Measurements from ENCODE around the gene ITPKB.

ITPKB gene

GRCh38 chr1:226586650-226587422 lies 152.2 kb downstream of the ITPKB start:
- DNase-seq (ENCODE audit: low spot score), result no peak
- Histone ChIP-seq H3K4me3 (no peak overlapping the region), H3K27ac (no peak overlapping the region)
- TF ChIP-seq CTCF (IDR thresholded peaks at IDR 0.05), result no peak

DNA sequence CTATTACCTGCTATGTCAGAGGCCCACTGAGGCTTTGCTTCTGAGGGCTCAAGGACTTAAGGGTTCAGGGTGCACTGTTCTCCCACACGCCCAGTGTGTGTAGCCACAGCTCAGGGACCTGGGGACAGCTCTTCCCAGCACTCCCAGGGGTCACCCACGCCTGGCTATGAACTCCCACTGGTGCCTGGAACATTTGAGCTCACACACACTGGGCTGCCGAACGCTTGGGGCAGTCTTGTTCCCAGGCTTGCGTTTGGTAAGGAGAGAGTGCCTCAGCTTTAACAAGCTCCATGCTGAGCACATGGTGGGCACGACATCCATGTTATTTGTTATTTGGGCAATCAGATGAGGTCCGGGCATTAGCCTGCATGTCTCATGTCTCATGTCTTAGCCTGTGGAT lies 153.0 kb downstream of the ITPKB start:
- Histone ChIP-seq H3K4me3 (no peak overlapping the region), H3K27ac (no peak overlapping the region)
- DNase-seq (ENCODE audit: low spot score), result no peak
- no peak for TF ChIP-seq CTCF (IDR thresholded peaks at IDR 0.05)

GRCh38 chr1:226584164-226584563 lies 154.9 kb downstream of the ITPKB start:
- no peak overlapping the region for H3K4me3 ChIP-seq
- no peak for DNase-seq (ENCODE audit: low spot score)
- no peak for TF ChIP-seq CTCF (IDR thresholded peaks at IDR 0.05)
- H3K27ac ChIP-seq, result no peak overlapping the region

- DNase-seq (ENCODE audit: low spot score), result no peak
- Histone ChIP-seq H3K4me3 (no peak overlapping the region), H3K27ac (no peak overlapping the region)
- TF ChIP-seq CTCF (IDR thresholded peaks at IDR 0.05), result no peak
Measured at GRCh38 chr1:226582966-226583365, 156.1 kb downstream of the ITPKB start.

Data from coronary artery (tissue), 2 donors.